GM06990 (cell line): ENCODE data around the gene PSD.

Experiments used
- DNase-seq: peaks from one replicate; pipeline ENCODE4 v3.0.0-alpha.2; 2011; ENCODE audit not compliant: insufficient read length; ENCODE audit errors: extremely low read depth
- H3K27me3 ChIP-seq: replicated peaks from 2 replicates; pipeline ENCODE4 v1.6.0; 2011; ENCODE audit warnings: low read length; ENCODE audit not compliant: control insufficient read depth, insufficient read depth
- H3K36me3 ChIP-seq: 2 replicates; pipeline ENCODE4 v1.5.1; 2011; ENCODE audit warnings: low read length; ENCODE audit not compliant: control insufficient read depth, insufficient read depth
- H3K4me3 ChIP-seq: replicated peaks from 2 replicates; pipeline ENCODE4 v1.5.1; 2011; ENCODE audit warnings: low read depth, mild to moderate bottlenecking, control low read depth, low read length
- CTCF ChIP-seq: IDR thresholded peaks from 2 replicates; pipeline ENCODE4 v1.5.1; 2011; ENCODE audit warnings: low read length, control low read depth, mild to moderate bottlenecking, inconsistent platforms; ENCODE audit not compliant: insufficient read depth, poor library complexity, severe bottlenecking

Gene PSD

GRCh38 chr10:102406815-102407214, 11.8 kb downstream of the PSD start:
- Histone ChIP-seq H3K4me3 (no peak overlapping the region), H3K27me3 (peaks cover 6% of the 10 kb centered on the region), H3K36me3 (peaks cover 13% of the 10 kb centered on the region)
- DNase-seq: no peak
- no peak for TF ChIP-seq CTCF

- no peak overlapping the region for H3K4me3 ChIP-seq
- no peak for DNase-seq
- no peak for TF ChIP-seq CTCF
- peaks cover 5% of the 10 kb centered on the region for H3K27me3 ChIP-seq
- H3K36me3 ChIP-seq: peaks cover 25% of the 10 kb centered on the region
Measured at GRCh38 chr10:102405632-102406031, 13.0 kb downstream of the PSD start.

- Histone ChIP-seq H3K36me3 (peaks cover 30% of the 10 kb centered on the region), H3K27me3 (peaks cover 5% of the 10 kb centered on the region), H3K4me3 (no peak overlapping the region)
- no peak for TF ChIP-seq CTCF
- DNase-seq: no peak
Measured at GRCh38 chr10:102405108-102405571, 13.4 kb downstream of the PSD start.

GRCh38 chr10:102404361-102405107, 14.1 kb downstream of the PSD start:
- Histone ChIP-seq H3K4me3 (no peak overlapping the region), H3K36me3 (peaks cover 35% of the 10 kb centered on the region), H3K27me3 (peaks cover under 1% of the 10 kb centered on the region)
- no peak for TF ChIP-seq CTCF
- no peak for DNase-seq

- no peak for DNase-seq
- peaks cover 38% of the 10 kb centered on the region for H3K36me3 ChIP-seq
Measured at GRCh38 chr10:102403115-102403514, 15.5 kb downstream of the PSD start.

More at GRCh38 chr10:102403115-102403514, 15.5 kb downstream of the PSD start:
- no peak for TF ChIP-seq CTCF
- no peak overlapping the region for H3K4me3 ChIP-seq
- H3K27me3 ChIP-seq: no peaks in the 10 kb centered on the region; the same call in 1 of the 2 replicates
